IPS-18a (cell line): Measurements from ENCODE around the gene AGL.
"Not testable (repeated sequence)": the region's sequence is repeated elsewhere in the genome, so short reads cannot be mapped to it uniquely, and the experiment has no call there.

Experiments
- H3K27ac ChIP-seq: one replicate; pipeline ENCODE4 v1.5.1; 2013; ENCODE audit warnings: low read length
- H3K27me3 ChIP-seq: one replicate; pipeline ENCODE4 v1.6.1; 2013; ENCODE audit warnings: mild to moderate bottlenecking, low read length; ENCODE audit not compliant: control insufficient read depth, insufficient read depth
- H3K36me3 ChIP-seq: one replicate; pipeline ENCODE4 v1.6.1; 2013; ENCODE audit warnings: low read depth, low read length; ENCODE audit not compliant: control insufficient read depth
- H3K4me1 ChIP-seq: one replicate; pipeline ENCODE4 v1.6.1; 2013; ENCODE audit warnings: low read depth, low read length; ENCODE audit not compliant: control insufficient read depth
- H3K4me3 ChIP-seq: one replicate; pipeline ENCODE4 v1.5.1; 2013; ENCODE audit warnings: low read length
- H3K9ac ChIP-seq: one replicate; pipeline ENCODE4 v1.6.1; 2013; ENCODE audit warnings: mild to moderate bottlenecking, low read length, moderate library complexity
- H3K9me3 ChIP-seq: one replicate; pipeline ENCODE4 v1.6.1; 2013; ENCODE audit warnings: low read depth, low read length; ENCODE audit not compliant: control insufficient read depth

The AGL gene

DNA sequence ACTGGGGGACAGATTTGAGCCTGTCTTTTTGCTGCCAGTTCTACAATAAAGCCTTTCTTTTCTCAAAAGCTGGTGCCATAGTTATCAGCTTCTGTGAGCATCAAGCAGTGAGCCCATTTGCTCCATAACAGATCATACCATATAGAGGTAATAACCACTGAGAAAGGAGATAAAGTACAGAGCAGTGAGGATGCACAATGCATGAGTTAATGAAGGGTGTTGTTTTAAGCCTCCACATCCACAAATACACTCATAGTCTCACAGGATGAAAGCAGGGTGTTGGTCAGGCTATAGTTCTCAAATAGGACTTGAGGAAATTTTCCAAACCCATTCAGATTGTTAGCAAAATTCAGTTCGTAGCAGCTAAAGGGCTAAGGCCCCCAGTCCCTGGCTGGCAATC lies 94.0 kb downstream of the AGL start:
- no peak overlapping the region for H3K27ac ChIP-seq
- H3K4me1 ChIP-seq = no peaks in the 10 kb centered on the region
- no peaks in the 10 kb centered on the region for H3K27me3 ChIP-seq
- no peaks in the 10 kb centered on the region for H3K36me3 ChIP-seq
- no peak overlapping the region for H3K9ac ChIP-seq
- H3K4me3 ChIP-seq = no peak overlapping the region
- H3K9me3 ChIP-seq = no peaks in the 10 kb centered on the region

DNA sequence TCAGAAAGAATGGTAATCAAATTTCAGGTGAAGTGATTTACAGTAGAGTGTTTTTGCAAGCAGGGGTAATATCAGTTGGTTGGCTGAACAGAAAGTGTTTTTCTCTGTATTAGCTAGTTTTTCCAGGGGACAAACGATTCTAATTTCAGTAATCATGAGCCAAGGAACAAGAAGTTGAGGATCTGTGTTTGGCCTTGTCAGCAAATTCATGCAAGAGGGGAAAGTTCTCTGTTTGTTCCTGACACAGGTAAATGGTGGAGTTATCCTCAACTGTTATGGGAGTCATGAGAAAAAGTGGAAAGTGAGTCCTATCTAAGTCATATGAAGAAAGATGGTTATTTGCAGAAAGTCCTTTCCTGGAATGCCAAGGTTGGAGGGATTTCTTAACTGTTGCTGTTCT lies 95.0 kb downstream of the AGL start:
- no peak overlapping the region for H3K9ac ChIP-seq
- H3K9me3 ChIP-seq = no peaks in the 10 kb centered on the region
- H3K27me3 ChIP-seq = no peaks in the 10 kb centered on the region
- no peaks in the 10 kb centered on the region for H3K4me1 ChIP-seq
- no peak overlapping the region for H3K4me3 ChIP-seq
- H3K27ac ChIP-seq = no peak overlapping the region
- H3K36me3 ChIP-seq = no peaks in the 10 kb centered on the region

DNA sequence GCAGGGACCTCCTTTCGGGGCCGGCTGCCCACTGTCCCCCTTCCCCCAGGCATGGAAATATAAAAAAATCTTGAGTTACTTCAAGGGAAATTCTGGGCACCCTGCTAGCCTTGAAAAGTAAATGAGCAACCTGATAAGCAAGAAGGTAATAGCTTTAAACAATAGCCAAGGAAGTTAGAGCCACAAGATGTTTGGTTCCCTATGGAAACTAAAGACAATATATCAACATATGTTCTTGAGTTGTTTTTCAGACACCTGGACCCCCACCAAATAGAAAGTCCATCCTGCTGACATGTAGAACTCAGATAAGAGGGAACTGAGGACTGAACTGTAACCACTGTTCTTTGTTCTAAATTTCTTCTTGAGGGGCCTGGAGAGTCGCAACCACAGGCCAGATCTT lies 100.3 kb downstream of the AGL start:
- no peaks in the 10 kb centered on the region for H3K4me1 ChIP-seq
- no peaks in the 10 kb centered on the region for H3K27me3 ChIP-seq
- H3K9me3 ChIP-seq = no peaks in the 10 kb centered on the region
- no peaks in the 10 kb centered on the region for H3K36me3 ChIP-seq
- H3K27ac ChIP-seq = no peak overlapping the region
- H3K9ac ChIP-seq = no peak overlapping the region
- H3K4me3 ChIP-seq = no peak overlapping the region

GRCh38 chr1:99952522-99952921 lies 102.4 kb downstream of the AGL start:
- H3K9ac ChIP-seq = no peak overlapping the region
- no peaks in the 10 kb centered on the region for H3K27me3 ChIP-seq
- no peaks in the 10 kb centered on the region for H3K4me1 ChIP-seq
- no peaks in the 10 kb centered on the region for H3K36me3 ChIP-seq
- H3K9me3 ChIP-seq = no peaks in the 10 kb centered on the region
- H3K4me3 ChIP-seq = no peak overlapping the region
- no peak overlapping the region for H3K27ac ChIP-seq

DNA sequence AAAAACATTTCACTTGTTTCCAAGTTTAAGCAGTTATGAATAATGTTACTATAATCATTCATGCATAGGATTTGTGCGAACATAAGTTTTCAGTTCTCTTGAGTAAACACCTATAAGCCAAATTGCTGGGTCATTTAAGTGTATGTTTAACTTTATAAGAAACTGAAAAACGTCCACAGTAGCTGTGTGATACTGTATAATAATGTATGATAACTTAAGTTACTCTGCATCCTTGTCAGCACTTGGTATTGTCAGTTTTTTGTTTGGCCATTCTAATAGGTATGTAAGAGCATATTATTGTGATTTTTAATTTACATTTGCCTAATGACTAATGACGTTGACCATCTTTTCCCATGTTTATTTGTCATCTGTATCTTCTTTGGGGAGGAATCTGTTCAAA lies 105.2 kb downstream of the AGL start:
- H3K36me3 ChIP-seq = no peaks in the 10 kb centered on the region
- H3K27ac ChIP-seq = no peak overlapping the region
- no peak overlapping the region for H3K9ac ChIP-seq
- peaks cover 5% of the 10 kb centered on the region for H3K4me1 ChIP-seq
- H3K9me3 ChIP-seq = no peaks in the 10 kb centered on the region
- no peak overlapping the region for H3K4me3 ChIP-seq
- no peaks in the 10 kb centered on the region for H3K27me3 ChIP-seq

GRCh38 chr1:99956755-99957154 lies 106.6 kb downstream of the AGL start:
- Histone ChIP-seq H3K4me3 (no peak overlapping the region), H3K9ac (no peak overlapping the region), H3K27me3 (no peaks in the 10 kb centered on the region), H3K4me1 (peaks cover 5% of the 10 kb centered on the region), H3K27ac (no peak overlapping the region), H3K9me3 (no peaks in the 10 kb centered on the region), H3K36me3 (no peaks in the 10 kb centered on the region)

DNA sequence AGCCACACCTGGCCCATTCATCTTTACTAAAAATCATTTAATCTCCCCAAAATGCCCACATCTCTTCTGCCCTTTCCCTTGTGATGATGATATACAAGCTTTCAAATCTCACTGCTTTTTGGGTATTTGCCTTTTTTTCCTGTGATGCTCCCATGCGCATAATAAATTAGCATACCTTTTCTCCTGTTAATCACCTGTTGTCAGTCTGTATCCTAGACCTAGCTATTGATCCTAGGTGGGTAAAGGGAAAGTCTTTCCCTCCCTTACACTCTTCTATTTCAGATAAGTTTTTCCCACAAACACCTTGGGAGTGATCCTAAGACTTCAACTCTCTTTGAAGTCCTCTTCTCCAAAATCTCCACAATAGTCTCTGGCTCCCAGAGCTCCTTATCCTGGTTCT lies 107.7 kb downstream of the AGL start:
- H3K9me3 ChIP-seq = no peaks in the 10 kb centered on the region
- no peak overlapping the region for H3K4me3 ChIP-seq
- peaks cover 5% of the 10 kb centered on the region for H3K4me1 ChIP-seq
- H3K27me3 ChIP-seq = no peaks in the 10 kb centered on the region
- H3K36me3 ChIP-seq = no peaks in the 10 kb centered on the region
- H3K27ac ChIP-seq = no peak overlapping the region
- H3K9ac ChIP-seq = no peak overlapping the region

GRCh38 chr1:99959189-99959705 lies 109.1 kb downstream of the AGL start:
- H3K36me3 ChIP-seq, H3K4me3 ChIP-seq, H3K4me1 ChIP-seq, H3K9me3 ChIP-seq, H3K9ac ChIP-seq, H3K27me3 ChIP-seq, H3K27ac ChIP-seq: not testable (repeated sequence)

- not testable (repeated sequence) for H3K4me3 ChIP-seq, H3K36me3 ChIP-seq, H3K9me3 ChIP-seq, H3K27me3 ChIP-seq, H3K4me1 ChIP-seq, H3K9ac ChIP-seq, H3K27ac ChIP-seq
These were observed 110.1 kb downstream of the AGL start for GRCh38 chr1:99960260-99960659.

DNA sequence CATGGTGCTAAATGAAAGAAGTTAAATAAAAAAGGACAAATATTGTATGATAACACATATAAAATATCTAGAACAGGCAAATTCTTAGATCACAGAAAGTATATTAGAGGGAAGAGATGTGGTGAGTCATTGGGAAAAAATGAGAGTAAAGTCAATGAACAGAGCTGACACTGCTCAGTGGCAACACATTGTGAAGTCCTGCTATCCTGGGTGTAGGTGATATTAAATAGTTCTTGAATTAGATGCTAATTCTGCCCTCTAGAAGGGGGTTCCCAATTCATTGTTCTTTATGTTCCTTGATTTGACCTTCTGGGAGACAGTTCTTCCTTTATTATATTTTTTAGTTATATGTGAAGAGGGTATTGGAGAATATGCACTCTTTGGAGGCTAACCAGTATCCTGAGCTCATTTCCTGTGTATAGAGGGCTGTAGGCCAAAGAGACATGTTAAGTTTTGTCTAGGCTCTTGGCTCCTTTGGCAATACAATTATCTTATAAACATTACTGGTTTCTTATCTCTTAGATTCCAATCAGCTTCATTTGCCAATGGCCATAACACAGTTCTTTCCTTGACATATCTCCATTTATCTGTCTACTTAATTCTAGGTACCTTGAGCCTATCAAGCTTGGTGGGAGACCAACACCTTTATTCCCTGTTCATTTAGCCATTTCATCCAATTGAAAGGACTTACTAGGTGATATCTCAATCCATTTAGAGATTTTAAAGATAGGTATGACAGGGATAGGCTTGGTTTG lies 113.1 kb downstream of the AGL start:
- H3K36me3 ChIP-seq = no peaks in the 10 kb centered on the region
- peaks cover 1% of the 10 kb centered on the region for H3K4me1 ChIP-seq
- no peak overlapping the region for H3K27ac ChIP-seq
- H3K9ac ChIP-seq = no peak overlapping the region
- H3K4me3 ChIP-seq = no peak overlapping the region
- no peaks in the 10 kb centered on the region for H3K27me3 ChIP-seq
- H3K9me3 ChIP-seq = no peaks in the 10 kb centered on the region

- H3K9me3 ChIP-seq = no peaks in the 10 kb centered on the region
- H3K27ac ChIP-seq = no peak overlapping the region
These were observed 114.6 kb downstream of the AGL start for GRCh38 chr1:99964806-99965205.

GRCh38 chr1:99965646-99966375 lies 115.7 kb downstream of the AGL start:
- no peaks in the 10 kb centered on the region for H3K36me3 ChIP-seq
- no peak overlapping the region for H3K27ac ChIP-seq
- H3K4me1 ChIP-seq = peaks cover 3% of the 10 kb centered on the region
- H3K27me3 ChIP-seq = no peaks in the 10 kb centered on the region
- H3K9me3 ChIP-seq = no peaks in the 10 kb centered on the region
- no peak overlapping the region for H3K9ac ChIP-seq
- no peak overlapping the region for H3K4me3 ChIP-seq

More at GRCh38 chr1:99964806-99965205, 114.6 kb downstream of the AGL start:
- Histone ChIP-seq H3K4me1 (no peaks in the 10 kb centered on the region), H3K9ac (no peak overlapping the region), H3K4me3 (no peak overlapping the region), H3K36me3 (no peaks in the 10 kb centered on the region), H3K27me3 (no peaks in the 10 kb centered on the region)
